ENCODE data around the gene CAB39L.

Gene CAB39L

DNA sequence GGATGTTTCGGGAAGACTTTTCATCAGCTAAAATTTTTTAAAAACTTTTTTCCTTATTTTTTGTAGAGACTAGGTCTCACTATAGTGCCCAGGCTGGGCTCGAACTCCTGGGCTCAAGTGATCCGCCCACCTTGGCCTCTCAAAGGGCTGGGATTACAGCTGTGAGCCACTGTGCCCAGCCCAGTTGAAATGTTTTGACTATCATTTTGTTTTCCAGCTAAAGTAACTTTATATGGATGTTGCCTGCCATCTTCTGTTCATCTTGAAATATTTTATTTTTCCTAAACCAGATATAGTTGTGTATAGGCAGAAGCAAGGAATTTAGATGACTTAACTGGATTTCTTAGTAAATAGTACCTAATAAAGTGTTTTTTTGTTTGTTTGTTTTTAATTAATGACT lies 7.0 kb downstream of the CAB39L start:
- Histone ChIP-seq H3K9ac (ENCODE audit: low read length) (no peak overlapping the region), H2AFZ (ENCODE audit: low read depth, low read length, severe bottlenecking) (no peak overlapping the region), H3K4me3 (ENCODE audit: insufficient read depth, low read length, poor library complexity, severe bottlenecking) (no peak overlapping the region), H3K27me3 (ENCODE audit: low read length) (no peaks in the 10 kb centered on the region), H3K79me2 (ENCODE audit: insufficient read depth, low read length) (no peaks in the 10 kb centered on the region), H3K36me3 (ENCODE audit: low read length) (no peaks in the 10 kb centered on the region), H3K9me2 (replicated peaks; ENCODE audit: insufficient read depth, low read length) (no peaks in the 10 kb centered on the region), H4K20me1 (ENCODE audit: low read depth, low read length) (no peaks in the 10 kb centered on the region), H3F3A (ENCODE audit: insufficient read depth) (peaks cover 11% of the 10 kb centered on the region), H3K27ac (ENCODE audit: low read depth, low read length) (no peak overlapping the region), H3K4me2 (ENCODE audit: low read depth, low read length, poor library complexity, severe bottlenecking) (no peak overlapping the region), H3K9me3 (ENCODE audit: insufficient read depth, low read length) (no peaks in the 10 kb centered on the region)
- TF ChIP-seq, protein P1, sequence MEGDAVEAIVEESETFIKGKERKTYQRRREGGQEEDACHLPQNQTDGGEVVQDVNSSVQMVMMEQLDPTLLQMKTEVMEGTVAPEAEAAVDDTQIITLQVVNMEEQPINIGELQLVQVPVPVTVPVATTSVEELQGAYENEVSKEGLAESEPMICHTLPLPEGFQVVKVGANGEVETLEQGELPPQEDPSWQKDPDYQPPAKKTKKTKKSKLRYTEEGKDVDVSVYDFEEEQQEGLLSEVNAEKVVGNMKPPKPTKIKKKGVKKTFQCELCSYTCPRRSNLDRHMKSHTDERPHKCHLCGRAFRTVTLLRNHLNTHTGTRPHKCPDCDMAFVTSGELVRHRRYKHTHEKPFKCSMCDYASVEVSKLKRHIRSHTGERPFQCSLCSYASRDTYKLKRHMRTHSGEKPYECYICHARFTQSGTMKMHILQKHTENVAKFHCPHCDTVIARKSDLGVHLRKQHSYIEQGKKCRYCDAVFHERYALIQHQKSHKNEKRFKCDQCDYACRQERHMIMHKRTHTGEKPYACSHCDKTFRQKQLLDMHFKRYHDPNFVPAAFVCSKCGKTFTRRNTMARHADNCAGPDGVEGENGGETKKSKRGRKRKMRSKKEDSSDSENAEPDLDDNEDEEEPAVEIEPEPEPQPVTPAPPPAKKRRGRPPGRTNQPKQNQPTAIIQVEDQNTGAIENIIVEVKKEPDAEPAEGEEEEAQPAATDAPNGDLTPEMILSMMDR (IDR thresholded peaks at IDR 0.05; ENCODE audit: insufficient read depth, low read length, poor library complexity, severe bottlenecking) = no peak
- no peak for TF ChIP-seq EZH2phosphoT487 (conservative IDR thresholded peaks at IDR 0.05; ENCODE audit: low read length)

DNA sequence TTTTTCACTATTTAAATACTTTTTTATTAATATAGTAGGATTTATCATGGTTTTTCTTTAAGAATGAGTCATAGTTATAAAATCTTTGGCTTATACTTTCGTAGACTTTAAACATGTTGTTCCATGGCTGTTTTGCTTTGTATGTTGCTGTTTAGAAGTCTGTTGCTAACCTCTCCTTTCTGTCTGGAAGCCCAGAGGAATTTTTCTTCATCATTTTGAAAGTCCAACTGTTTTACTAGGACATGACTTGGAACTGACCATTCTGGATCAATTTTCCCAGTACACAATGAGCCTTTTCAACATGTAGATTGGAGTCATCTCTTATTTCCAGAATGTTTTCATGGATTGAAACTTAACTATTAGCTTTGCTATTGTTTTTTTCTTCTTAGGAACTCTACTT lies 7.9 kb downstream of the CAB39L start:
- no peaks in the 10 kb centered on the region for H3K36me3 ChIP-seq (ENCODE audit: low read length)
- no peaks in the 10 kb centered on the region for H4K20me1 ChIP-seq (ENCODE audit: low read depth, low read length)
- H3K27me3 ChIP-seq (ENCODE audit: low read length) = no peaks in the 10 kb centered on the region
- peaks cover 11% of the 10 kb centered on the region for H3F3A ChIP-seq (ENCODE audit: insufficient read depth)
- H3K4me3 ChIP-seq (ENCODE audit: insufficient read depth, low read length, poor library complexity, severe bottlenecking) = no peak overlapping the region
- H3K79me2 ChIP-seq (ENCODE audit: insufficient read depth, low read length) = no peaks in the 10 kb centered on the region
- no peak overlapping the region for H2AFZ ChIP-seq (ENCODE audit: low read depth, low read length, severe bottlenecking)
- H3K9me3 ChIP-seq (ENCODE audit: insufficient read depth, low read length) = no peaks in the 10 kb centered on the region
- TF ChIP-seq, protein P1 (IDR thresholded peaks at IDR 0.05; ENCODE audit: insufficient read depth, low read length, poor library complexity, severe bottlenecking) = no peak
- H3K27ac ChIP-seq (ENCODE audit: low read depth, low read length) = no peak overlapping the region
- no peak overlapping the region for H3K4me2 ChIP-seq (ENCODE audit: low read depth, low read length, poor library complexity, severe bottlenecking)
- no peak overlapping the region for H3K9ac ChIP-seq (ENCODE audit: low read length)
- H3K9me2 ChIP-seq (replicated peaks; ENCODE audit: insufficient read depth, low read length) = no peaks in the 10 kb centered on the region

DNA sequence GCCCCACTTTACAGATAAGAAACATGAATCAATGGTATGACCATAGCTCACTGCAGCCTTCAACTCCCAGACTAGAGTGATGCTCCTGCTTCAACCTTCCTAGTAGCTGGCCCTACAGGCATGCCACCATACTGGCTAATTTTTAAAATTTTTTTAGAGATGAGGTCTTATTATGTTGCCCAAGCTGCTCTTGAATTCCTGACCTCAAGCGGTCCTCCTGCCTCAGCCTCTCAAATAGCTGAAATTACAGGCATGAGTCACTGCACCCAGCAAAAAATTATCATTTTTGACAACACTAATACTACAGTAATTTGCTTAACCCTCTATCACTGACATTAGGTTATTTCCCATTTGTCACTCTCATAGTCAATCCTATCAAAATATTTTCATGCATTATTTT lies 14.7 kb downstream of the CAB39L start:
- Histone ChIP-seq H3K79me2 (ENCODE audit: insufficient read depth, low read length) (no peaks in the 10 kb centered on the region), H3K36me3 (ENCODE audit: low read length) (0 out of 2 replicates have a peak, but pooled peaks cover 2% of the 10 kb centered on the region), H3K9me3 (ENCODE audit: insufficient read depth, low read length) (no peaks in the 10 kb centered on the region), H3K9ac (ENCODE audit: low read length) (no peak overlapping the region), H3F3A (ENCODE audit: insufficient read depth) (no peaks in the 10 kb centered on the region; the same call in 1 of the 2 replicates), H3K27ac (ENCODE audit: low read depth, low read length) (no peak overlapping the region), H3K9me2 (replicated peaks; ENCODE audit: insufficient read depth, low read length) (no peaks in the 10 kb centered on the region), H3K27me3 (ENCODE audit: low read length) (no peaks in the 10 kb centered on the region), H3K4me3 (ENCODE audit: insufficient read depth, low read length, poor library complexity, severe bottlenecking) (no peak overlapping the region), H2AFZ (ENCODE audit: low read depth, low read length, severe bottlenecking) (no peak overlapping the region), H4K20me1 (ENCODE audit: low read depth, low read length) (no peaks in the 10 kb centered on the region), H3K4me2 (ENCODE audit: low read depth, low read length, poor library complexity, severe bottlenecking) (no peak overlapping the region)
- TF ChIP-seq EZH2phosphoT487 (conservative IDR thresholded peaks at IDR 0.05; ENCODE audit: low read length) = no peak
- TF ChIP-seq, protein P1 (IDR thresholded peaks at IDR 0.05; ENCODE audit: insufficient read depth, low read length, poor library complexity, severe bottlenecking) = no peak
